ENCODE results near the gene NYAP1. TPM values are rescaled to one million over a fixed set of nuclear protein-coding genes. Genes with fewer than 3 reads are reported as not detected.
A peak's percentile ranks its signal among the peaks of the same experiment; 100 is the strongest.

Gene NYAP1
- total RNA-seq, 2 donors from 2014 or later = 0.37 to 1.5 TPM

GRCh38 chr7:100478958-100479660 lies 4.6 kb upstream of the NYAP1 start, which contains the start of gene TSC22D4:
Gene TSC22D4, minus strand, starts transcription at chr7:100479214. Its CDS starts 1,176 bp downstream, at chr7:100478038.
- Histone ChIP-seq H3K27me3 (no peaks in the 10 kb centered on the region), H3K36me3 (peaks cover 3% of the 10 kb centered on the region), H3K4me1 (peaks cover 0 to 54% of the 10 kb centered on the region in 2 donors), H3K9me3 (no peaks in the 10 kb centered on the region), H3K4me3 (peak within 1 kb of the TSS; percentile 96 to 99), H3K27ac (peak within 1 kb of the TSS; percentile 93 to 97)
- no peak for TF ChIP-seq CTCF (IDR thresholded peaks at IDR 0.05)
- DNase-seq (ENCODE audit: low spot score) = peak; percentile 93

- Histone ChIP-seq H3K36me3 (no peaks in the 10 kb centered on the region), H3K27me3 (no peaks in the 10 kb centered on the region), H3K27ac (no peak overlapping the region), H3K4me3 (no peak overlapping the region), H3K4me1 (peaks cover 0 to 31% of the 10 kb centered on the region in 2 donors), H3K9me3 (no peaks in the 10 kb centered on the region)
- DNase-seq (ENCODE audit: low spot score) = no peak
- TF ChIP-seq CTCF (IDR thresholded peaks at IDR 0.05) = no peak
Measured at GRCh38 chr7:100481466-100481865, 2.3 kb upstream of the NYAP1 start.

GRCh38 chr7:100482728-100483089 lies 1.0 kb upstream of the NYAP1 start:
- no peaks in the 10 kb centered on the region for H3K27me3 ChIP-seq
- H3K36me3 ChIP-seq = no peaks in the 10 kb centered on the region
- H3K9me3 ChIP-seq = no peaks in the 10 kb centered on the region
- DNase-seq (ENCODE audit: low spot score) = no peak
- peak overlapping the region; percentile 48 to 61 for H3K4me3 ChIP-seq
- H3K27ac ChIP-seq = peak overlapping the region; percentile 12 to 37
- no peak for TF ChIP-seq CTCF (IDR thresholded peaks at IDR 0.05)
- H3K4me1 ChIP-seq = peaks cover 0 to 19% of the 10 kb centered on the region in 2 donors

- H3K36me3 ChIP-seq = no peaks in the 10 kb centered on the region
- H3K9me3 ChIP-seq = no peaks in the 10 kb centered on the region
- peak overlapping the region; percentile 48 to 61 for H3K4me3 ChIP-seq
- DNase-seq (ENCODE audit: low spot score) = no peak
- peak overlapping the region; percentile 28 to 37 for H3K27ac ChIP-seq
- H3K4me1 ChIP-seq = peaks cover 0 to 16% of the 10 kb centered on the region in 2 donors
- peak; percentile 97 to 100 for TF ChIP-seq CTCF (IDR thresholded peaks at IDR 0.05)
- no peaks in the 10 kb centered on the region for H3K27me3 ChIP-seq
Measured at GRCh38 chr7:100483090-100483721, 521 bp upstream of the NYAP1 start.

- no peak for DNase-seq (ENCODE audit: low spot score)
- H3K9me3 ChIP-seq = no peaks in the 10 kb centered on the region
- H3K36me3 ChIP-seq = no peaks in the 10 kb centered on the region
- no peaks in the 10 kb centered on the region for H3K27me3 ChIP-seq
- H3K27ac ChIP-seq = no peak overlapping the region
- TF ChIP-seq CTCF (IDR thresholded peaks at IDR 0.05) = no peak
- H3K4me3 ChIP-seq = no peak overlapping the region
- peaks cover 0 to 11% of the 10 kb centered on the region in 2 donors for H3K4me1 ChIP-seq
Measured at GRCh38 chr7:100484673-100485045, 932 bp downstream of the NYAP1 start.

Data from right atrium auricular region (tissue), 2 donors.